IMR-90 (cell line): Measurements from ENCODE around the gene ABCC4. TPM values are rescaled to one million over a fixed set of nuclear protein-coding genes. Genes with fewer than 3 reads are reported as not detected.

Experiments used
- ATAC-seq: fragments of 200-7000 bp; cut with Tn5 transposase; 2 replicates; pipeline ENCODE4 v1.9.1; 2020; ENCODE audit warnings: low read depth, mild to moderate bottlenecking, moderate library complexity
- BruUV-seq: library from RNA; stranded (reverse); fragments of 400-500 nt; replicated peaks from 2 replicates; lab custom pipeline; 2021; lab: Mats Ljungman, UMichigan
- CTCF ChIA-PET: fragments of 300-600 bp; formaldehyde crosslinking; extraction: SDS; loops from one replicate; lab custom pipeline; 2021; ENCODE audit warnings: antibody characterized with exemption; lab: Yijun Ruan, JAX
- POLR2A ChIA-PET: fragments of 300-600 bp; sonication (Branson Sonifier 250); formaldehyde crosslinking; loops from one replicate; lab custom pipeline; 2022; ENCODE audit warnings: antibody characterized with exemption; ENCODE audit not compliant: unreplicated experiment; lab: Charles Lee
- DNase-seq: peaks from one replicate; pipeline ENCODE4 v3.0.0; 2013
- H2AFZ ChIP-seq: replicated peaks from 2 replicates; pipeline ENCODE3; 2013; ENCODE audit warnings: low read length, mild to moderate bottlenecking; ENCODE audit not compliant: poor library complexity
- H2AK5ac ChIP-seq: 2 replicates; pipeline ENCODE4 v1.6.1; 2013; ENCODE audit warnings: low read depth, low read length, inconsistent platforms
- H2AK9ac ChIP-seq: replicated peaks from 2 replicates; pipeline ENCODE3; 2013; ENCODE audit warnings: mild to moderate bottlenecking, low read depth, low read length, moderate library complexity; ENCODE audit not compliant: poor library complexity
- H2BK120ac ChIP-seq: 2 replicates; pipeline ENCODE4 v1.6.1; 2013; ENCODE audit warnings: low read depth, low read length, inconsistent platforms
- H2BK15ac ChIP-seq: 3 replicates; pipeline ENCODE4 v1.6.1; 2013; ENCODE audit warnings: low read depth, low read length, inconsistent platforms
- H2BK20ac ChIP-seq: 2 replicates; pipeline ENCODE4 v1.6.1; 2013; ENCODE audit warnings: low read depth, mild to moderate bottlenecking, inconsistent platforms, low read length, moderate library complexity
- H2BK5ac ChIP-seq: 2 replicates; pipeline ENCODE4 v1.6.1; 2013; ENCODE audit warnings: mild to moderate bottlenecking, low read depth, low read length, inconsistent platforms; ENCODE audit not compliant: poor library complexity, severe bottlenecking
- H3K14ac ChIP-seq: replicated peaks from 2 replicates; pipeline ENCODE4 v1.6.1; 2013; ENCODE audit warnings: low read depth, low read length, inconsistent platforms
- H3K18ac ChIP-seq: 2 replicates; pipeline ENCODE4 v1.6.1; 2013; ENCODE audit warnings: low read depth, low read length, control low read depth
- H3K23ac ChIP-seq: 2 replicates; pipeline ENCODE4 v1.6.1; 2013; ENCODE audit warnings: low read depth, low read length, inconsistent platforms
- H3K27ac ChIP-seq: 2 replicates; pipeline ENCODE4 v1.5.1; 2013; ENCODE audit warnings: mild to moderate bottlenecking, control low read depth, low read length; ENCODE audit not compliant: insufficient read depth
- H3K27me3 ChIP-seq: 2 replicates; pipeline ENCODE4 v1.6.1; 2013; ENCODE audit warnings: low read length; ENCODE audit not compliant: control insufficient read depth, insufficient read depth
- H3K36me3 ChIP-seq: 2 replicates; pipeline ENCODE4 v1.6.1; 2013; ENCODE audit warnings: low read length, mixed read lengths; ENCODE audit not compliant: control insufficient read depth, insufficient read depth
- H3K4ac ChIP-seq: 2 replicates; pipeline ENCODE4 v1.6.1; 2013; ENCODE audit warnings: low read depth, low read length, inconsistent platforms
- H3K4me1 ChIP-seq: 2 replicates; pipeline ENCODE4 v1.6.1; 2013; ENCODE audit warnings: low read length, mixed read lengths; ENCODE audit not compliant: control insufficient read depth, insufficient read depth
- H3K4me2 ChIP-seq: 2 replicates; pipeline ENCODE4 v1.6.1; 2013; ENCODE audit warnings: low read depth, mild to moderate bottlenecking, control low read depth, low read length, moderate library complexity
- H3K4me3 ChIP-seq: 2 replicates; pipeline ENCODE4 v1.5.1; 2013; ENCODE audit warnings: low read depth, mild to moderate bottlenecking, control low read depth, low read length, moderate library complexity; ENCODE audit not compliant: insufficient read depth
- H3K56ac ChIP-seq: 2 replicates; pipeline ENCODE4 v1.6.1; 2013; ENCODE audit warnings: low read length, inconsistent platforms; ENCODE audit not compliant: insufficient read depth; ENCODE audit errors: extremely low read depth
- H3K79me1 ChIP-seq, 2 experiments: 2 replicates each; pipeline ENCODE4 v1.6.1; 2013; ENCODE audit warnings: low read length in 2 of 2, inconsistent platforms in 1 of 2, low read depth in 1 of 2
- H3K9ac ChIP-seq: 2 replicates; pipeline ENCODE4 v1.6.1; 2013; ENCODE audit warnings: low read depth, low read length, control low read depth
- H3K9me1 ChIP-seq: 2 replicates; pipeline ENCODE4 v1.6.1; 2013; ENCODE audit warnings: low read length, inconsistent platforms; ENCODE audit not compliant: insufficient read depth
- H3K9me3 ChIP-seq: 2 replicates; pipeline ENCODE4 v1.6.1; 2013; ENCODE audit warnings: low read length; ENCODE audit not compliant: control insufficient read depth, insufficient read depth
- H4K20me1 ChIP-seq: 2 replicates; pipeline ENCODE4 v1.6.1; 2013; ENCODE audit warnings: low read length, inconsistent platforms; ENCODE audit not compliant: insufficient read depth
- H4K5ac ChIP-seq: 2 replicates; pipeline ENCODE4 v1.6.1; 2013; ENCODE audit warnings: mild to moderate bottlenecking, low read depth, low read length, control low read depth
- H4K8ac ChIP-seq, 2 experiments: 2 replicates each; pipeline ENCODE4 v1.6.1; 2013; ENCODE audit warnings: low read depth in 2 of 2, low read length in 2 of 2, control low read depth in 1 of 2, inconsistent platforms in 1 of 2
- H4K91ac ChIP-seq: 2 replicates; pipeline ENCODE4 v1.6.1; 2013; ENCODE audit warnings: low read depth, low read length, inconsistent platforms; ENCODE audit not compliant: insufficient read depth
- FOS ChIP-seq: fragments of 150-350 bp; IDR thresholded peaks from 2 replicates; pipeline ENCODE4 v1.6.1; 2016; ENCODE audit warnings: low read depth, low read length
- MAFK ChIP-seq: IDR thresholded peaks from 2 replicates; pipeline ENCODE4 v1.6.1; 2012; ENCODE audit warnings: low read depth, low read length, improper control_type of control experiment
- MAZ ChIP-seq: IDR thresholded peaks from 2 replicates; pipeline ENCODE4 v1.6.1; 2012; ENCODE audit warnings: low read depth, mild to moderate bottlenecking, low read length, improper control_type of control experiment, moderate library complexity, borderline replicate concordance
- MXI1 ChIP-seq: IDR thresholded peaks from 2 replicates; pipeline ENCODE4 v1.6.1; 2012; ENCODE audit warnings: low read depth, mild to moderate bottlenecking, low read length, moderate library complexity, borderline replicate concordance
- WGBS, 2 experiments: methylation state at CpG; one replicate each; pipeline versions ENCODE4 v1.1.5 to v1.1.7; 2013; ENCODE audit warnings: missing lambda C conversion rate in 2 of 2; ENCODE audit not compliant: insufficient read length in 1 of 2; ENCODE audit errors: extremely low coverage in 2 of 2; 5-methylcytosine and 5-hydroxymethylcytosine counted together
- dilution Hi-C: fragments of 300-500 bp; cut with HindIII; formaldehyde crosslinking; loops from one replicate; pipeline ENCODE4 v1.14.3; 2018; ENCODE audit warnings: low sequenced_read_pairs; ENCODE audit not compliant: unreplicated experiment
- in situ Hi-C: fragments of 300-500 bp; cut with MboI; formaldehyde crosslinking; loops from 3 replicates; pipeline ENCODE4 v1.14.3; 2019; ENCODE audit warnings: low sequenced_read_pairs, inconsistent platforms, mixed read lengths
- intact Hi-C: fragments of 100-400 bp; cut with micrococcal nuclease; formaldehyde crosslinking; loops from 2 replicates; pipeline ENCODE4 v1.10.0; 2022
- polyA plus RNA-seq, 3 experiments: library from polyadenylated mRNA; depleted of rRNA; stranded (reverse); fragments of >200 nt; gene quantifications; 2 replicates each; pipeline ENCODE4 v1.2.3, GENCODE V29; 2012; ENCODE audit warnings: low replicate concordance in 1 of 3
- total RNA-seq: library from RNA; depleted of rRNA; stranded (reverse); fragments of >200 nt; gene quantifications from 2 replicates; pipeline ENCODE4 v1.2.3, GENCODE V29; 2012

Gene ABCC4
- total and polyA plus RNA-seq, 2 of the 4 experiments (the other 2 are of a cell fraction), result 16.6 to 41.4 TPM

DNA sequence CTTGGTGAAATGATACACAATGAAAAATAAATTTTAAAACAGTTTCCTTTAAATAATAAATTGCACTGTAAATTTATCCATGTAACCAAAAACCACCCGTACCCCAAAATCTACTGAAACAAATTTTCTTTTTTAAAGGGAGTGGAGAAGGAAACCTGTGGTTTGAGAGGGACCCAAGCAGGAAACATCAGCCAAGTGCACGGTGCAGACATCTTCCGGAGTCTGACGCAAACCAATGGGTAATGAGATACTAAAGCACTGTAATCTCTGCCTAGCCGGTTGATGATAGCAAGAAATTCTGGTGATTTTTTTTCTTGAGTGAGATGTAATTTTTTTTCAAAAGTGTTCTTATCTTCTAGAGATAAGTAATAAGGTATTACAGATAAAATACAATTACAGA, 115.4 kb downstream of the ABCC4 start:
- Histone ChIP-seq H3K23ac (no peak overlapping the region), H3K9ac (no peak overlapping the region), H3K27ac (no peak overlapping the region), H3K4ac (no peak overlapping the region), H3K4me1 (peaks cover 4% of the 10 kb centered on the region), H3K56ac (no peak overlapping the region), H2AFZ (no peak overlapping the region), H3K18ac (no peak overlapping the region), H2BK120ac (no peak overlapping the region), H3K4me2 (no peak overlapping the region), H4K20me1 (peaks cover 8% of the 10 kb centered on the region; the same call in 1 of the 2 replicates), H4K91ac (no peak overlapping the region), H3K27me3 (no peaks in the 10 kb centered on the region), H4K8ac (no peak overlapping the region), H3K9me1 (peaks cover 5% of the 10 kb centered on the region), H2AK9ac (no peak overlapping the region), H2AK5ac (no peak overlapping the region), H3K79me1 (peaks cover 14 to 52% of the 10 kb centered on the region in 2 experiments), H3K36me3 (peaks cover 20% of the 10 kb centered on the region), H4K5ac (no peak overlapping the region), H3K9me3 (no peaks in the 10 kb centered on the region), H3K14ac (no peak overlapping the region), H2BK20ac (no peak overlapping the region), H2BK15ac (no peak overlapping the region), H2BK5ac (no peak overlapping the region), H3K4me3 (no peak overlapping the region)
- intact Hi-C loops, result no loop called here
- POLR2A ChIA-PET, result no interaction called here
- no peak for ATAC-seq
- no peak for TF ChIP-seq FOS
- no peak for TF ChIP-seq MAZ
- TF ChIP-seq MAFK, result no peak
- no peak for TF ChIP-seq MXI1
- BruUV-seq, result no TSS peak
- DNase-seq, result no peak
- WGBS, 2 experiments, result 94% methylated on average over 3 of the region's 5 CpGs; no CpG with 5 or more reads in 1 of the 2 experiments
- dilution Hi-C loops, result no loop called here
- in situ Hi-C loops, result no loop called here
- CTCF ChIA-PET, result no interaction called here
